HL-60 (cell line): ENCODE measurements around the gene CSGALNACT2.

Source experiments
- CTCF ChIP-seq: IDR thresholded peaks from one replicate; pipeline ENCODE4 v1.5.1; 2011; ENCODE audit warnings: low read length, control low read depth, inconsistent platforms; ENCODE audit not compliant: insufficient read depth
- GABPA ChIP-seq: IDR thresholded peaks from 2 replicates; pipeline ENCODE4 v1.6.1; 2012; ENCODE audit warnings: low read depth
- POLR2AphosphoS5 ChIP-seq: IDR thresholded peaks from 2 replicates; pipeline ENCODE4 v1.6.1; 2012; ENCODE audit warnings: low read depth
- TF ChIP-seq, protein P1 (sequence below): IDR thresholded peaks from 2 replicates; pipeline ENCODE4 v1.6.1; 2012; ENCODE audit warnings: low read depth; ENCODE audit not compliant: insufficient replicate concordance

GRCh38 chr10:43225004-43225786 lies 87.0 kb downstream of the CSGALNACT2 start:
- no peak for TF ChIP-seq POLR2AphosphoS5
- no peak for TF ChIP-seq CTCF
- TF ChIP-seq, protein P1, sequence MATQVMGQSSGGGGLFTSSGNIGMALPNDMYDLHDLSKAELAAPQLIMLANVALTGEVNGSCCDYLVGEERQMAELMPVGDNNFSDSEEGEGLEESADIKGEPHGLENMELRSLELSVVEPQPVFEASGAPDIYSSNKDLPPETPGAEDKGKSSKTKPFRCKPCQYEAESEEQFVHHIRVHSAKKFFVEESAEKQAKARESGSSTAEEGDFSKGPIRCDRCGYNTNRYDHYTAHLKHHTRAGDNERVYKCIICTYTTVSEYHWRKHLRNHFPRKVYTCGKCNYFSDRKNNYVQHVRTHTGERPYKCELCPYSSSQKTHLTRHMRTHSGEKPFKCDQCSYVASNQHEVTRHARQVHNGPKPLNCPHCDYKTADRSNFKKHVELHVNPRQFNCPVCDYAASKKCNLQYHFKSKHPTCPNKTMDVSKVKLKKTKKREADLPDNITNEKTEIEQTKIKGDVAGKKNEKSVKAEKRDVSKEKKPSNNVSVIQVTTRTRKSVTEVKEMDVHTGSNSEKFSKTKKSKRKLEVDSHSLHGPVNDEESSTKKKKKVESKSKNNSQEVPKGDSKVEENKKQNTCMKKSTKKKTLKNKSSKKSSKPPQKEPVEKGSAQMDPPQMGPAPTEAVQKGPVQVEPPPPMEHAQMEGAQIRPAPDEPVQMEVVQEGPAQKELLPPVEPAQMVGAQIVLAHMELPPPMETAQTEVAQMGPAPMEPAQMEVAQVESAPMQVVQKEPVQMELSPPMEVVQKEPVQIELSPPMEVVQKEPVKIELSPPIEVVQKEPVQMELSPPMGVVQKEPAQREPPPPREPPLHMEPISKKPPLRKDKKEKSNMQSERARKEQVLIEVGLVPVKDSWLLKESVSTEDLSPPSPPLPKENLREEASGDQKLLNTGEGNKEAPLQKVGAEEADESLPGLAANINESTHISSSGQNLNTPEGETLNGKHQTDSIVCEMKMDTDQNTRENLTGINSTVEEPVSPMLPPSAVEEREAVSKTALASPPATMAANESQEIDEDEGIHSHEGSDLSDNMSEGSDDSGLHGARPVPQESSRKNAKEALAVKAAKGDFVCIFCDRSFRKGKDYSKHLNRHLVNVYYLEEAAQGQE: no peak
- no peak for TF ChIP-seq GABPA
